ENCODE data around the gene SMIM17.

Gene SMIM17

DNA sequence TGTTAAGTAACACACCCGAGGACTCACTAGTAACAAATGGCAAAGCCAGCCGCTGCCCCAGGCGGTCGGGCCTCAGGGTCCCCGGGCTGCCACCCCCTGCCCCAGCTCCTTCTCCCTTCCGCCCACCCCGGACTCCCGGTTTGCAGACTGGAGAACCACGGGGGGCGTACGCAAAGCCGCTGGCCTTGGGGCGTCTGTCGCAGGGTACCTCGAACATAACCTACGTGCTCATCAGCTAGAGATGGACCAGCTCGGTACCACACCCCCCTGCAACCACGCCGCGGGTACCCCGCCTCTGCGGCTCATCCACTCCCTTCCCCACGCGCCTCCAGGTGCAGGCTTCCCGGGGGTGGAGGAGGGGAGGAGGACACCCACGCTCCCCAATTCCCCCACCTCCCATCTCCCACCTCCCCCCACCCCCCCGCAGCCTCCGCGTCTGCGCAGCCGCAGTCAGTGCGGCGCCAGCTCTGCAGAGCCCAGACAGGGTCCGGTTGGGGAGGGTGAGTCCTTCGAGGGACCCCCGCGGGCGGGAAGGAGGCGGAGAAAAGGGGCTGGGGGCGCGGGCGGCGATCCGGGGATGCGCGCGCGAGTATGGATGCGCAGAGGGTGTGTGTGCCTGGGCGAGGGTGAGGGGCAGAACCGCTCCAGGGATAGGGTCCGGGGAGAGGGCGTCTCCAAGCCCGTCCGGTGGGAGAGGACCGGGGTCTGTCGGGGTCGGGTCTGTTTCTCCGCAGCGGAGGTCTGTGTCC is at the start of gene SMIM17:
Gene SMIM17 (plus strand): TSS at position 449 of the 749 bp plus-strand sequence. CDS start 2,509 bp downstream, outside the sequence.
- in situ Hi-C loops (cut with HindIII; ENCODE audit: low sequenced_read_pairs) = no loop called here

DNA sequence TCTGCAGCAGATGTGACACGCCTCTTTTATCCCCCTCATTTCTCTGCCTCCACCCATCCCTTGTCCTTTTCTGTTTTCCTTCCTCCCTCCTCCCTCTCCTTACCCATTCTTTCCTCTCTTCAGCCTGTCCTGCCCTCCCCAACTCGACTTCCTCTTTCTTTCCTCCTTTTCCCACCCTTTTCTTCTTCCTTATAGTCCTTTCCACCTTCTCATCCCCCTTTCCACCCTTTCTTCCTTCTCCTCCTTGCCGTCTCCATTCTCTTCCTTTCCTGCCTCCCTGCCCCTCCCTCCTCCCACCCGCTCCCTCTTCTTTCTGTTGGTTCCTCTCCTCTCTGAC is 48.5 kb upstream of the SMIM17 start:
- in situ Hi-C loops (cut with HindIII; ENCODE audit: low sequenced_read_pairs) = no loop called here

DNA sequence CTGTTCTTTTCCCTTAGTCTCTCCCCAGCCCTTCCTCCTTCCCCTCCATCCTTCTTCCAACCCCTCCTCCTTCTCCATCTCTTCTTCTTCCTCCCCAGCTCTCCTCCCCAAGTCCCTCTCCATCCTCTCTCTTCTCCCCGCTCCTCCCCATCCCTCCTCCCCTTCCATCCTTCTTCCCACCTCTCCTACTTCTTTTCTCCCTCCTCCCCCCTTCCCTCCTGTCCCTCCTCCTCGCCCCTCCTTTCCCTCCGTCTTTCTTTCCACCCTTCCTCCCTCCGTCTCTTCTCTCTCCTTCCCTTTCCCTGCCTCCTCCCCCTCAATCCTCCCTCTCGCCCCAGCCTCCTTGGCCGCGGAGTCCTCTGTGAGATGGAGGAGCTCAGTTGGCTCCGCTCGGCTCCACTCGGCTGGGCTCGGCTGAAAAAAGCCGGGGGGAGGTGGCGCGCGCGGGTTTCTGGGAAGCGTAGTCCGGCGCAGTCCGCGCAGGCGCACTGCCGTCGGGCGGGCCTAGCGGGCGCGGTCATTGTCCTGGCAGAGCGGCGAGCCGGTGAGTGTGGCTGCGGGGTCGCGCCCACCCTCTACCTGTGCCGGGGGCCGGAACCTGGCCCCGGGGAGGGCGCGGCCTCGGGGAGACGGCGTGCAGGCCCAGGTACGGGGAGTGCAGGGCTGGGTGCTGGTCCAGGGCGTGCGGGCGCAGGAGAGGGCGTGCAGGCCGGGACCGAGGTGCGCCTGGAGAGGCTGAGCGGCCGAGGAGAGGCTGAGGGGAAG is 48.0 kb upstream of the SMIM17 start, which contains the start of gene ZNF71:
Gene ZNF71 (plus strand): TSS at position 520 of the 765 bp plus-strand sequence. CDS start 6,257 bp downstream, outside the sequence.
- in situ Hi-C loops (cut with HindIII; ENCODE audit: low sequenced_read_pairs) = no loop called here

DNA sequence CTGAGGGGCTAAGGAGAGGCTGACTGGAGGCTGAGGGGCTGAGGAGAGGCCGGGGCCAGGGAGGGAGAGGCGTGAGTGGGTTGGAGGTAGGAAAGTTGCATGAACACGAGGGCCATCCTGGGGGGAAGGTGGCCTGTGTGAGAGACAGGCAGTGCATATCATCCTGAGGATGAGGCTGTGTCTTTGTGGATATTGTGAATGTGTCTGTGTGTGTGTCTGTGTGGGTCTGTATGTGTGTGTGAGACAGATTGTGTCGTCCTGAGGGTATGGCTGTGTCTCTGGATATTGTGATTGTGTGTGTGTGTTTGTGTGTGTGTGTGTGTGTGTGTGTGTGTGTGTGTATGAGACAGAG is 47.4 kb upstream of the SMIM17 start:
- in situ Hi-C loops (cut with HindIII; ENCODE audit: low sequenced_read_pairs) = no loop called here

DNA sequence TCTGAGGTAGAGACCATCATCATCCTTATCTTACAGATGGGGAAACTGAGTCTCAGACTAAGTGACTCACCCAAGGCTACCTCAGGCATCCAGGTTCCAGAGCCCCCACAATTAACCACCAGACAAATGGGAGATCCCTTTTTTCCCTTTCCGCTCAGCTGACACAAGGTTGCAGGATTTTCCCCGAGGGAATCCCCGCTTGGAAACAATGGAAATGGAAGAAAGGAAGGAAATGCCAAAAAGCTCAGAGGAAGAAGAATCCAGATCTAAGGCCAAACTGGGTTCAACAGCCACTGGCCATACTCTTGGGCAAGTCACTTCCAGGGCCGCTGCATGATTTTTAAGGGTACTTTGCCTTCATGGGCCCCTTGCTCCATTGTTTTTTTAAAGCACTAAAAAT is 46.3 kb upstream of the SMIM17 start:
- in situ Hi-C loops (cut with HindIII; ENCODE audit: low sequenced_read_pairs) = no loop called here

DNA sequence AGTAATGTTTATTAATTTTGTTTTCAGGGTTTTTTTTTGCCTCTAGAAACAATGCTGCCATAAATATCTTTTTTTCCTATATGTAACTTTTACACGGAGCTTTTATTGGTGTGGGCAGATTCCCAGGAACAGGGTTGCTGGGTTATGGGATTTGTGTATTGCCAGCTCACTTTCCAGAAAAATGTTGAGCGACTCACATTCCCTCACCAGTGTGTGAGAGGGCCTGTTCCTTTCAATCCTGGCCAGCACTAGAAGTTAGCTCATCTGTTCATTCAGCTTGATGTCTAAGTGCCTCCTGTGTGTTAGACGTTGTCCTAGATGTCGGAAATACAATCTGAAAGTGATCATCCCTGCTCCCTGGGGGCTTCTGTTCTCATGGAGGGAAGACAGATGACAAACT is 45.3 kb upstream of the SMIM17 start:
- in situ Hi-C loops (cut with HindIII; ENCODE audit: low sequenced_read_pairs) = no loop called here

DNA sequence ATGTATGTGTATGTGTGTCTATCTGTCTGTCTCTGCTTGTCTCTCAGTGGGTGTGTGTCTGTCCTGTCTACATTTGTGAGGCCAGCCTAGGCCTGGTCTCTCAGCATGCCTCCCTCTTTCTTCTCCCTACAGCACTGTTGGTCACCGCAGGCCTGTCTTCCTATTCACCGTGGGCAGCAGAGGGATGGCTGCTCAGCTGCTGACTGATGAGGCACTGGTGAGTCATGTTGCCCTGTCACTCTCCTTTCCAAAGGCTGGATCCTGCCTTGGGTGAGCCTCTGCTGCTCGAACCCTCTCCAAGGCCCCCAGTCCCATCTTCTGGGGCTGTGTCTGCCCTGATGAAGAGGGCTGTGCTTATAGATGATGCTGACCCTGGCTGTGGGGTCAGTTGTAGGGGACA is 41.6 kb upstream of the SMIM17 start:
- in situ Hi-C loops (cut with HindIII; ENCODE audit: low sequenced_read_pairs) = no loop called here

DNA sequence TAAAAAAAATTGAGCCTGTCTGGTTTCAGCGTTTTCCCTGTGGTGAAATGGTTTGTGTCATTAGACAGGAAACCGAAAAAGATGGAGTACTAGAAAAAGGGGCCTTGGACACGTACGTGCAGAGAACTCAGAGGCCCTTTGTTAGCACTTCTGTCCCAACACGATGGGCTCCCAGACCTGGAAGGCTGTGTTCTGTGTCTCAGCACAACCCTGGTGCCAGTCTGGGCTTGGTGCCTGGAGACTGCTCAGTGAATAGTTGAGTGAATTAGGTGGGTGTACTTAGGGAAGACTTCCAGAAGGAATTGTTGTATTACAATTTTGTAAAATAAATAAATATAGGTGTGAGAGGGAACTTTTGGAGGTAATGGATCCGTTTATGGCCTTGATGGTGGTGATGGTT is 39.1 kb upstream of the SMIM17 start:
- in situ Hi-C loops (cut with HindIII; ENCODE audit: low sequenced_read_pairs) = no loop called here

DNA sequence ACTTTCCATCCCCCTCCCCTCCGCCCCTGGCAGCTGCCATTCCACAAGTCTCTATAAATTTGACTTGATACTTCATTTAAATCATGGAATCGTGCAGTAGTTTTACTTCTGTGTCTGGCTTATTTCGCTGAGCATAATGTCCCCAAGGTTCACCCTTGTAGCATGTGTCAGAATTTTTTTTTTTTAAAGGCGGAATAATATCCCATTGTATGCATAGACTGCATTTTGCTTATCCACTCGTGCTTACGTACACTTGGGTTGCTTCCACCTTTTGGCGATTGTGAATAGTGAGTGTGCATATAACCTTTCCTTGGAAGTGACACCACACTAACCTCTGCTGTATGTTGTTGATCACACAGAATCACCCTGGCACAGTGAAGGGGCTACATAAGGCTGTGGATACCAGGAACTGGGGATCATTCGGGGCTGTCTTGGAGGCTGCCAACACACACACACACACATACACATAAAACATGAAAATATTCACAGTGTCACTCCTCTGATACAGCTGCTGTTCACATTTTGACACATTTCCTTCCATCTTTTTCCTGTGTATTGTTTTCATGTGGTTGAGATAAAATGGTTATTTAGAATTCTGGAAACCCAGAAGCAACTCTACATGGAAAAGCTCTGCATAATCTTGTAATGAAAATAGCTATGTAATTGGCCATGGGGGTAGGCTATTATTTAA is 34.5 kb upstream of the SMIM17 start:
- in situ Hi-C loops (cut with HindIII; ENCODE audit: low sequenced_read_pairs) = no loop called here

DNA sequence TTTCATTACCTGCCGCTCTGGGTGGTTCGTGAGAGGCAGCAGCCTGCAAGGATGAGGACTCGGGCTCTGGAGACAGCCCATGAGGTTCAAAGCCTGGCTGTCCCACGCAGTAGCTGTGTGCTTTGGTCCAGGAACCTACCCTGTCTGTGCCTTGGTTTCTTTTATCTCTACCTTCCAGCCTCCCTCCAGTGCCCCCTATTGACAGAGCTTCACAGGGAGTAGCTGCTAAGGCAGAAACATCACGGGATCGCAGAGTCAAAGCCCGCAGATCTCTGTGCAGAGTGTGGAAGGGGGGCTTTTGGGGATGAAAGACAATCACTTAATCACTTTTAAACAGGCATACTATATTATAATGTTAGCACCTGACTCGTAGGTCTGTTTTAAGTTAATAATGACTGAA is 31.7 kb upstream of the SMIM17 start:
- in situ Hi-C loops (cut with HindIII; ENCODE audit: low sequenced_read_pairs) = no loop called here

DNA sequence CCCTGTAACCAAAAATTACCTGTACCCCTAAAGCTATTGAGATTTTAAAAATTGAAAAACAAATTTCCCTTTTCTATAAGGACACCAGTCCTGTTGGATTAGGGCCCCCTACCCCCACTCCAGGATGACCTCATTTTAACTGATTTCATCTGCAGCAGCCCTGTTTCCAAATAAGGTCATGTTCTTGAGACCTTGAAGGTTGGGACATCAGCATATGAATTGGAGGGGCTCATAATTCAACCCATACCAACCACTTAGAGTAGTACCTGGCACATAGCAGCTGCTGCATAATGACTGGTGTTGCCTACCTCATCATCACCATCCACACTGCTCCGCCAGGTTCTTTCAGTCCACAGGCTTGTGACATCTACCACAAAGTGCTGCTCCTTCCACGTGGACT is 30.2 kb upstream of the SMIM17 start:
- in situ Hi-C loops (cut with HindIII; ENCODE audit: low sequenced_read_pairs) = no loop called here

DNA sequence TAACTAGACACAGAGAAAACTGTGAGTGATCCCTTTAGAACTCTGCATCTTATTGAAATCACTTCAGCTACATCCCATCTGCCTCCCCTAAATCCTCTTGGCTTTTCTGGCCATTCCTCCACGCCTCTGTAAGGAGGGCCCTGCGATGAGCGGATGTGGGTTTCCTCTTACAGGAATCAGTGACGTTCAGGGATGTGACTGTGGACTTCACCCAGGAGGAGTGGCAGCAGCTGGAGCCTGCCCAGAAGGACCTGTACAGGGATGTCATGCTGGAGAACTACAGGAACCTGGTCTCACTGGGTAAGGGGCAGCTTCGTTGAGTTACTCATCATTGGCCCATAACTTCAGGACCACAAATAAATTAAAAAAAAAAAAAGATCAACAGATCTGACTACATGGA is 29.3 kb upstream of the SMIM17 start:
- in situ Hi-C loops (cut with HindIII; ENCODE audit: low sequenced_read_pairs) = no loop called here

DNA sequence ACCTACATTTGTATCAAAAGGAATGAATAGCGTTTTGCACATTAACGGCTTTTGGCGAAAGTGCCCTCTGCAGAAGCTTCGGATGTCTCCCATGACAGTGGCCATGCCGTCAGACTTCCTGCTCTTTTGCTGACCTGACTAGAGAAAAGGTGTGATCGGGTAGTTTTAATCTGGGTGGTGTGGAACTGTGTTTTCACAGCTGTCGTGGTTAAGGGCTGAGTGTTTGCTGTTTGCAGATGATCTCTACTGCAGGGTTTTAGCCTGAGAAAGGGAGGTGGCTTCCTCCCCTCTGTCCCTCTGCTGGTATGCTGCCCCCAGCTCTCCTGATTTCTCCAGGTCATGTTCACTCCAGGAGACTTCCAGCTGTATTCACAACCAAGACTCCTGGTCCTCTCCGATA is 25.4 kb upstream of the SMIM17 start:
- in situ Hi-C loops (cut with HindIII; ENCODE audit: low sequenced_read_pairs) = no loop called here

DNA sequence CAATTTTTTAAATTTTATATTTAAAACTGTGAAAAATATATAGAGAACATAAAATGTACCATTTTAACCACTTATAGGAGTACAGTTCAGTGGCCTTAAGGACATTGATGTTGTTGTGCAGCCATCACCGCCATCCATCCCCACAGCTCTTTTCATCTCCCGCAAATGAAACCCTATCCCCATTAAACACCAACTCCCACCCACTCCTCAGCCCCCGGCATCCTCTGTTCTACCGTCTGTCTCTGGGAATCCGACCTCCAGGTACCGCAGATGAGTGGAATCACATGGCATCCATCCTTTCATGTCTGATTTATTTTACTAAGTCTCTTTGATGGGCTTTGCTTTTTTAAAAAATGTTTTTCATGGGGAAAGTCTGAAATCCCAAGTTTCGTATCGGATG is 23.8 kb upstream of the SMIM17 start:
- in situ Hi-C loops (cut with HindIII; ENCODE audit: low sequenced_read_pairs) = no loop called here

DNA sequence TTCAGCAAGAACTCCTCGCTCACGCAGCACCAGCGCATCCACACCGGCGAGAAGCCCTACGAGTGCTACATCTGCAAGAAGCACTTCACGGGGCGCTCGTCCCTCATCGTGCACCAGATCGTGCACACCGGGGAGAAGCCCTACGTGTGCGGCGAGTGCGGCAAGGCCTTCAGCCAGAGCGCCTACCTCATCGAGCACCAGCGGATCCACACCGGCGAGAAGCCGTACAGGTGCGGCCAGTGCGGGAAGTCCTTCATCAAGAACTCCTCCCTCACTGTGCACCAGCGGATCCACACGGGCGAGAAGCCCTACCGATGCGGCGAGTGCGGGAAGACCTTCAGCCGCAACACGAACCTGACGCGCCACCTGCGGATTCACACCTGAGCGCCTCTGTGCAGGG is 20.6 kb upstream of the SMIM17 start:
- in situ Hi-C loops (cut with HindIII; ENCODE audit: low sequenced_read_pairs) = no loop called here

DNA sequence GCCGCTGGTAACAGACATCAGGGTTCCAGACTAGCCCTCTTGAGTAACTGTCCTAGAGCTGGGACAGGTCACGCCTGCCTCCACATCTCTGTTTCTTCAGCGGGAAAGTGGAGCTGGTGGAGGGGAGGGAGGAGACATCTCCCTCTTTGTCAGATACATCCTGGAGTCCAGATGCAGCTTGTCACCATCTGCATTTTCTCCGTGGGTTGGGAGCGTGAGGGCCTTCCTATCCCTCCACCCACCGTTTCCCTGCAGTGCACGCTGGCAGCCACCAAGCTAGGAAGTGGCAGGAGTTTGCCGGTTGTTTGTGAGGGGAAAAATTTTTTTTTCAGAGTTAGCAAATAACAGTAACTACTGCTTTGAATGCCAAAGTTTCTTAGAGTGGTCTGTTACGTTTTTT is 20.0 kb upstream of the SMIM17 start:
- in situ Hi-C loops (cut with HindIII; ENCODE audit: low sequenced_read_pairs) = no loop called here

DNA sequence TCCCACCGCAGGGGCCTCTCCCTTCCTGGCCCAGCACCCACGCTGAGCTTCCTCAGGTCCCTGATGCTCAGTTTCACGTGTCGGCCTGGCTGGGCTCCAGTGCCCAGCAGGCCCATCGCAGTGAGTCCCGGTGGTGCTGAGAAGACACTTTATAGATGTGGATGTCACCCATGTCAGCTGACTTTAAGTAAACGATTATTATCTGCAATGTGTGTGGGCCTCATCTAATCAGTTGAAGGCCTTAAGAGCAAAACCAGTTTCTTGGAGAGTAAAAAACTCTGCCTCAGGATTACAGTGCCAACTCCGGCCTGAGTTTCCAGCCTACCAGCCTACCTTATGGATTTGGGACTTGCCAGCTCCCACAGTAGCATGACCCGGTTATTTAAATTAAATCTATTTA is 17.3 kb upstream of the SMIM17 start:
- in situ Hi-C loops (cut with HindIII; ENCODE audit: low sequenced_read_pairs) = no loop called here

DNA sequence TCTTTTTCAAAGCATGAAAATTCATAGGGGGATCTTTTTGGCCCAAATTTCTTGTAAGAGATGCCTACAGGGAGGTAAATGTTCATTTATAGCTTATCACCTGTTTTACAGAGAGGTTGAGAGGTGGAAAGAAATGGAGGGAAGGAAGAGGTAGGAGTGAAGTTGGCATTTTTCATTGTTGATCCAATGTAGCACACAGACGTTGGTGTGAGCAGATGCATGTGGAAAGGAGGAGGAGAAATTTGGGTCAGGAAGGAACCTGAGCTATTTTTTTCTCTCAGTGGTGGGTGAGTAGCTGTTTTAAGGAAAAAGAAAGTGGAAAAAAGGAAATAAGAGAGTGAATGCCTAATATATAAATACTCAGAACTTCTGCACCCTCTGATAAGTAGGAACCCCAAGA is 9.9 kb upstream of the SMIM17 start:
- in situ Hi-C loops (cut with HindIII; ENCODE audit: low sequenced_read_pairs) = no loop called here

DNA sequence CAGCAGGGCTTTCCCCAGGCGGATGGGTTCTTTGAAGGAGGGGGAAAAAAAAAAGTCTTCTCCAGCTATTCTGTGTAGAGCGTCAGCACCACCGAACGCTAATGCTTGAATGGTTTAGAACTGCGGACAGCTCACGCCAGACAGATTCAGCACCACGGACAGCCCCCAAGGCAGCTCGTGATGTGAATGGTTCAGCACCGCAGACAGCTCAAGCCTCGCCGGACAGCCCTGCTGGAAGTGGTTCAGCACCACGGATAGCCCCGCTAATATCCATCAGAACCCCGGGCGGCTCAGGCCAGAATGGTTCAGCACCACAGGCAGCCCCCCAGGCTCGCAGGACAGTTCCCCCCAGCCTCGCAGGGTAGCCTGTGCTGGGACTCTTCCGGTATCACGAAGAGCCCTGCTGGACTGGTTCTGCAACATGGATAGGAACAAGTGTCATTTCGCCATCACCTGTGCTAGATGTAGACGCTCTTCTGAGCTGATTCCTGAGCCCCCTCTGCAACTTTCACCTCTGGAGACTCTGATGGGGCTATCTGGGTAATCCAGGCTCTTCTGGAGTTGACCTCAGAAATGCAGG is 4.9 kb upstream of the SMIM17 start:
- in situ Hi-C loops (cut with HindIII; ENCODE audit: low sequenced_read_pairs) = no loop called here

DNA sequence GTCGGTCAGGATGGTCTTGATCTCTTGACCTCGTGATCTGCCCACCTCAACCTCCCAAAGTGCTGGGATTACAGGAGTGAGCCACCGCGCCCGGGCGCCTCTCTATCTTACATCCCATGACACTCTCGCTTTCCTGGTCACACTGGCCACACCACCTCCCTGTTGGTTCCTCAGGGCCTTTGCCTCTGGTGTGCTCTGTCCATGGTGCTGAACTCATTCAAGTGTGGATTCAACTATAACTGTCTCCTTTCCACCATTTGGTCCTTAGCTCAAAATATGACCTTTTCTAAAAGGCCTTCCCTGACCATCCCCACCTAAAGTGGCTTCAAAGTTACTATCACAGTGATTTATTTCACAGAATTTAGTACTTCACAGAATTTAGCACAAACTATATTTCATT is 3.7 kb upstream of the SMIM17 start:
- in situ Hi-C loops (cut with HindIII; ENCODE audit: low sequenced_read_pairs) = no loop called here

DNA sequence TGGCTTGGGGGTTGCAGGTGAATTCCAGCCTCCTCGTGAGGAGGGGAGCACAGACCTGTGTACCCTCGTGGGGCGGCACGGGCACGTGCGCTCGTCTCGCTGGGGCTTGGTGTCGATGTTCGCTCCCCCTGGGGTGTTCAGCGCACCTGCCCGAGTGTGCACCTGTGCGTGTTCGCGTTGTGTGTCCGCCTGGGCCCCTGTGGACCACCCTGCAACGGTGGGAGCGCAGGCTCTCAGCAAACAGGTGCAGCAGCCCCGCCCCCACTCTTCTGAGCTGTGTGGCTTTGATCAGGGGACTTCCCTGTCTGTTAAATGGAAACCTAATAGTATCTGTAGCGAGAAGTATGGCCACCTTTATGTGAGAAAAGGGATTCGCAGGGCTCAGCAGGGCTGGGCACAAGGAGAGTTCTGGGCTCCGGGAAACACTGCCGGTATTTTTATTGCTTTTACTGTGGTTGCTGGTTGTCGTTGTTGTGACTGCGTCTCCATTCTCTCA is 549 bp downstream of the SMIM17 start:
- in situ Hi-C loops (cut with HindIII; ENCODE audit: low sequenced_read_pairs) = no loop called here
